Mesenchymal stem cell (in vitro differentiated cells and primary cell): ENCODE results near the gene LIMK2.

Experiments used
- DNase-seq: peaks from one replicate; pipeline ENCODE4 v3.0.0-alpha.2; 2013
- H2AFZ ChIP-seq: one replicate; pipeline ENCODE4 v1.6.1; 2013; ENCODE audit warnings: low read depth, mild to moderate bottlenecking, control low read depth, inconsistent platforms, low read length, moderate library complexity
- H2AK5ac ChIP-seq: 2 replicates; pipeline ENCODE4 v1.6.1; 2013; ENCODE audit warnings: low read length, moderate library complexity, mild to moderate bottlenecking, inconsistent platforms; ENCODE audit not compliant: severe bottlenecking
- H2BK120ac ChIP-seq: one replicate; pipeline ENCODE4 v1.6.1; 2013; ENCODE audit warnings: low read depth, mild to moderate bottlenecking, inconsistent platforms, low read length, moderate library complexity
- H2BK12ac ChIP-seq, 2 experiments: one replicate each; pipeline ENCODE4 v1.6.1; 2013; ENCODE audit warnings: inconsistent platforms in 2 of 2, low read length in 2 of 2, mild to moderate bottlenecking in 2 of 2, moderate library complexity in 2 of 2, control low read depth in 1 of 2
- H2BK15ac ChIP-seq: one replicate; pipeline ENCODE4 v1.6.1; 2013; ENCODE audit warnings: mild to moderate bottlenecking, low read depth, inconsistent platforms; ENCODE audit not compliant: poor library complexity, severe bottlenecking
- H2BK5ac ChIP-seq: 2 replicates; pipeline ENCODE4 v1.6.1; 2013; ENCODE audit warnings: low read depth, mild to moderate bottlenecking, low read length, control low read depth, inconsistent platforms; ENCODE audit not compliant: poor library complexity, severe bottlenecking
- H3K14ac ChIP-seq, 2 experiments: one replicate each; pipeline ENCODE4 v1.6.1; 2013; ENCODE audit warnings: inconsistent platforms in 2 of 2, low read length in 2 of 2, control low read depth in 1 of 2, mild to moderate bottlenecking in 1 of 2, moderate library complexity in 1 of 2
- H3K18ac ChIP-seq, 2 experiments: one replicate each; pipeline ENCODE4 v1.6.1; 2013; ENCODE audit warnings: inconsistent platforms in 2 of 2, low read length in 2 of 2, control low read depth in 1 of 2, low read depth in 1 of 2, mild to moderate bottlenecking in 1 of 2
- H3K23ac ChIP-seq, 2 experiments: one replicate each; pipeline ENCODE4 v1.6.1; 2013; ENCODE audit warnings: inconsistent platforms in 2 of 2, low read length in 2 of 2, mild to moderate bottlenecking in 2 of 2, moderate library complexity in 2 of 2, control low read depth in 1 of 2
- H3K27ac ChIP-seq: 2 replicates; pipeline ENCODE4 v1.5.1; 2013; ENCODE audit warnings: mild to moderate bottlenecking, moderate library complexity, low read length, control low read depth, inconsistent platforms; ENCODE audit not compliant: poor library complexity, severe bottlenecking
- H3K27me3 ChIP-seq, 2 experiments: 2 replicates each; pipeline versions ENCODE4 v1.6.1 to v1.7.0; 2013; ENCODE audit warnings: low read length in 2 of 2, mild to moderate bottlenecking in 2 of 2, moderate library complexity in 2 of 2, control low read depth in 1 of 2, inconsistent platforms in 1 of 2; ENCODE audit not compliant: control insufficient read depth in 1 of 2, insufficient read depth in 1 of 2
- H3K36me3 ChIP-seq, 2 experiments: 2 replicates each; pipeline versions ENCODE4 v1.6.1 to v1.7.0; 2013; ENCODE audit warnings: low read length in 2 of 2, control low read depth in 1 of 2, inconsistent platforms in 1 of 2, low read depth in 1 of 2, mild to moderate bottlenecking in 1 of 2; ENCODE audit not compliant: insufficient read depth in 2 of 2, control insufficient read depth in 1 of 2
- H3K4ac ChIP-seq, 2 experiments: one replicate each; pipeline ENCODE4 v1.6.1; 2013; ENCODE audit warnings: inconsistent platforms in 2 of 2, low read length in 2 of 2, mild to moderate bottlenecking in 2 of 2, moderate library complexity in 2 of 2, control low read depth in 1 of 2, low read depth in 1 of 2
- H3K4me1 ChIP-seq: 2 replicates; pipeline ENCODE4 v1.6.1; 2013; ENCODE audit warnings: low read depth, low read length, control low read depth; ENCODE audit not compliant: control insufficient read depth, insufficient read depth
- H3K4me2 ChIP-seq: 2 replicates; pipeline ENCODE4 v1.6.1; 2013; ENCODE audit warnings: low read length, mild to moderate bottlenecking, inconsistent platforms; ENCODE audit not compliant: poor library complexity, severe bottlenecking
- H3K4me3 ChIP-seq, 2 experiments: 2 replicates each; pipeline versions ENCODE4 v1.5.1 to v1.7.0; 2013; ENCODE audit warnings: low read length in 2 of 2, mild to moderate bottlenecking in 2 of 2, control low read depth in 1 of 2, low read depth in 1 of 2; ENCODE audit not compliant: insufficient read depth in 1 of 2
- H3K79me1 ChIP-seq: replicated peaks from 2 replicates; pipeline ENCODE4 v1.6.1; 2013; ENCODE audit warnings: mild to moderate bottlenecking, control low read depth, low read length, inconsistent platforms; ENCODE audit not compliant: poor library complexity, severe bottlenecking
- H3K9ac ChIP-seq: 2 replicates; pipeline ENCODE4 v1.7.0; 2013; ENCODE audit warnings: mild to moderate bottlenecking, low read length, moderate library complexity
- H3K9me3 ChIP-seq: 2 replicates; pipeline ENCODE4 v1.7.0; 2013; ENCODE audit warnings: mild to moderate bottlenecking, low read length; ENCODE audit not compliant: control insufficient read depth
- H4K8ac ChIP-seq: one replicate; pipeline ENCODE4 v1.6.1; 2013; ENCODE audit warnings: inconsistent platforms, mild to moderate bottlenecking, low read length, moderate library complexity
- H4K91ac ChIP-seq: one replicate; pipeline ENCODE4 v1.6.1; 2013; ENCODE audit warnings: mild to moderate bottlenecking, low read length, inconsistent platforms
- WGBS: methylation state at CpG from one replicate; pipeline ENCODE4 v1.1.7; 2013; ENCODE audit warnings: mixed read lengths; 5-methylcytosine and 5-hydroxymethylcytosine counted together

Gene LIMK2

GRCh38 chr22:31176923-31177322, 35.2 kb upstream of the LIMK2 start:
- H3K27me3 ChIP-seq = no peaks in the 10 kb centered on the region
- no peak overlapping the region for H2BK12ac ChIP-seq
- peak overlapping the region; percentile 95 for H3K27ac ChIP-seq
- H3K4me3 ChIP-seq = no peak overlapping the region
- no peak overlapping the region for H3K18ac ChIP-seq
- no peak overlapping the region for H4K8ac ChIP-seq
- no peak overlapping the region for H2AFZ ChIP-seq
- H2BK5ac ChIP-seq = no peak overlapping the region
- DNase-seq = no peak
- no peak overlapping the region for H3K14ac ChIP-seq
- peak overlapping the region; percentile 54 for H3K9ac ChIP-seq
- no peak overlapping the region for H3K23ac ChIP-seq
- H3K36me3 ChIP-seq = peaks cover 3 to 15% of the 10 kb centered on the region in 2 experiments
- 95% methylated on average over 1 of the region's 1 CpG for WGBS
- no peak overlapping the region for H3K4ac ChIP-seq
- peaks cover 7% of the 10 kb centered on the region for H3K79me1 ChIP-seq
- H3K9me3 ChIP-seq = no peaks in the 10 kb centered on the region
- H3K4me1 ChIP-seq = peaks cover 18% of the 10 kb centered on the region
- H2AK5ac ChIP-seq = peak overlapping the region; percentile 69
- H4K91ac ChIP-seq = no peak overlapping the region
- no peak overlapping the region for H3K4me2 ChIP-seq
- H2BK120ac ChIP-seq = no peak overlapping the region
- H2BK15ac ChIP-seq = no peak overlapping the region

GRCh38 chr22:31177420-31178162, 34.5 kb upstream of the LIMK2 start:
- peak overlapping the region; percentile 54 for H3K9ac ChIP-seq
- no peak overlapping the region for H3K23ac ChIP-seq
- H2BK15ac ChIP-seq = no peak overlapping the region
- WGBS = 71% methylated on average over 6 of the region's 6 CpGs
- no peaks in the 10 kb centered on the region for H3K9me3 ChIP-seq
- H3K4me3 ChIP-seq = no peak overlapping the region
- peaks cover 18% of the 10 kb centered on the region for H3K4me1 ChIP-seq
- no peak overlapping the region for H3K18ac ChIP-seq
- H3K14ac ChIP-seq = no peak overlapping the region
- no peak overlapping the region for H3K4ac ChIP-seq
- H2BK120ac ChIP-seq = no peak overlapping the region
- peak overlapping the region; percentile 95 for H3K27ac ChIP-seq
- peaks cover 7% of the 10 kb centered on the region for H3K79me1 ChIP-seq
- H4K8ac ChIP-seq = no peak overlapping the region
- peak; percentile 69 for DNase-seq
- H3K36me3 ChIP-seq = peaks cover 3 to 19% of the 10 kb centered on the region in 2 experiments
- H2BK5ac ChIP-seq = peak overlapping the region; percentile 81
- no peak overlapping the region for H2BK12ac ChIP-seq
- H3K4me2 ChIP-seq = no peak overlapping the region
- peak overlapping the region; percentile 94 for H2AK5ac ChIP-seq
- H4K91ac ChIP-seq = no peak overlapping the region
- H2AFZ ChIP-seq = no peak overlapping the region
- H3K27me3 ChIP-seq = no peaks in the 10 kb centered on the region

GRCh38 chr22:31178859-31179258, 33.2 kb upstream of the LIMK2 start:
- no peak for DNase-seq
- Histone ChIP-seq H2BK120ac (no peak overlapping the region), H3K27me3 (no peaks in the 10 kb centered on the region), H2BK12ac (no peak overlapping the region), H3K4me3 (no peak overlapping the region), H4K8ac (no peak overlapping the region), H2BK15ac (no peak overlapping the region), H3K79me1 (peaks cover 8% of the 10 kb centered on the region), H3K4ac (no peak overlapping the region), H3K18ac (no peak overlapping the region), H3K27ac (peak overlapping the region; percentile 9), H2AFZ (no peak overlapping the region), H3K14ac (no peak overlapping the region), H3K9me3 (no peaks in the 10 kb centered on the region), H3K4me1 (peaks cover 14% of the 10 kb centered on the region), H3K9ac (no peak overlapping the region), H3K23ac (no peak overlapping the region), H2BK5ac (peak overlapping the region; percentile 1), H3K4me2 (no peak overlapping the region), H3K36me3 (peaks cover 4 to 20% of the 10 kb centered on the region in 2 experiments), H2AK5ac (peak overlapping the region; percentile 51), H4K91ac (no peak overlapping the region)
- 98% methylated on average over 2 of the region's 2 CpGs for WGBS

- DNase-seq = peak; percentile 8
- Histone ChIP-seq H3K27me3 (no peaks in the 10 kb centered on the region), H2BK120ac (no peak overlapping the region), H3K9me3 (no peaks in the 10 kb centered on the region), H3K4ac (no peak overlapping the region), H3K14ac (peak overlapping the region in 1 of 2 experiments; percentile 80), H4K91ac (no peak overlapping the region), H4K8ac (no peak overlapping the region), H3K23ac (peak overlapping the region in 1 of 2 experiments; percentile 23), H3K18ac (no peak overlapping the region), H3K9ac (no peak overlapping the region), H2BK15ac (no peak overlapping the region), H2AK5ac (peak overlapping the region; percentile 94), H3K79me1 (peaks cover 8% of the 10 kb centered on the region), H3K27ac (peak overlapping the region; percentile 77), H3K4me2 (no peak overlapping the region), H3K36me3 (peaks cover 8 to 20% of the 10 kb centered on the region in 2 experiments), H2AFZ (no peak overlapping the region), H2BK5ac (no peak overlapping the region), H2BK12ac (peak overlapping the region in 1 of 2 experiments; percentile 51), H3K4me1 (peaks cover 13% of the 10 kb centered on the region), H3K4me3 (no peak overlapping the region)
- 100% methylated on average over 1 of the region's 1 CpG for WGBS
Observed at GRCh38 chr22:31179345-31179744, 32.8 kb upstream of the LIMK2 start.
